OCI-M1 (cell line): ENCODE data around the gene CNTN5.

ENCODE experiments used
- DNase-seq: peaks from one replicate; lab custom pipeline; 2025; lab: John Stamatoyannopoulos, UW

Gene CNTN5

DNA sequence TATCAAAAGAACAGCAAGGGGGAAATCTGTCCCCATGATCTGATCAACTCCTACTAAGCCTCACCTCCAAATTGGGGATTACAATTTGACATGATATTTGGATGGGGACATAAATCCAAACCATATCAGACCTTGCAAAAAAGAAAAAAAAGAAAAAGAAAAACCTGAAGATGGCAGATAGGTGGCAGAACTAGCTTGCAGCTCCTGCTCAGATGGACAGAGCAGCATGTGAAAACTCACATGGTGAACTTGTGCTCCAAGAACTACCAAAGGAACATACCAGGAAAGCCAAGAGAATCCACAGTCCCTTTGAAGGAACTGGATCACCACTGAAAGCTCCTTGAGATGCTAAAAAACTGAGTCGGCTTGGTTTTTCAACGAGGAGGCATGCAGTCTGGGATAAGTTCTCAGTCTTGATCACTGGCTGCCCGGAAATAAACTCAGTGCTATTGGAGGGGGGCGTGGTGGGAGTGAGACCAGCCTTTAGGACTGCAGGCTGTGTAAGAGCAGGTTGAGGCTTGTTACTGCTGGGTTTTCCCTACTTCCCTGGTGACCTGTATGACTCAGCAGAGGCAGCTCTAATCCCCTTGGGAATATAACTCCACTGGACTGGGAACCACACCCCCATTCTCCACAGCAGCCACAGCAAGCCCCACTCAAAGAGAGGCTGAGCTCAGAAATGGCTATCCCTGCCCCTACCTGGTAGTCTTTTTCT, 1308.0 kb downstream of the CNTN5 start:
- DNase-seq: no peak

DNA sequence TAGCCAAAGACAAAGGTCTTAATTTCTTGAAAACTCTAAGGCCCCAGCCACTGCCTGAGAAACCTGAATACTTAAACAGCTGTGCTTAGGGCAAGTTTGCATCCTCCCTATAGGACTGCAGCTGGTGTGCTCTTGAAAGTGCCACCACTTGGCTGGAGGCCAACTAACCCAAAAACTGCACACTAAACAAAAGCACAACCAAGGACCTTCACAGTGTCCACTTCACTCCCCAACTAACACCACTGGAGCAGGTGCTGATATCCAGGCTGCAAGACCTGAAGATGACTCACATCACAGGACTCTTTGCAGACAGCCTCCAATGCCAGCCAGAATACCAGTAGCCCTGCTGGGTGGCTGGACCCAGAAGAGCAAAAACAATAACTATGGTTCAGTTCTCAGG, 1308.6 kb downstream of the CNTN5 start:
- DNase-seq: no peak

DNA sequence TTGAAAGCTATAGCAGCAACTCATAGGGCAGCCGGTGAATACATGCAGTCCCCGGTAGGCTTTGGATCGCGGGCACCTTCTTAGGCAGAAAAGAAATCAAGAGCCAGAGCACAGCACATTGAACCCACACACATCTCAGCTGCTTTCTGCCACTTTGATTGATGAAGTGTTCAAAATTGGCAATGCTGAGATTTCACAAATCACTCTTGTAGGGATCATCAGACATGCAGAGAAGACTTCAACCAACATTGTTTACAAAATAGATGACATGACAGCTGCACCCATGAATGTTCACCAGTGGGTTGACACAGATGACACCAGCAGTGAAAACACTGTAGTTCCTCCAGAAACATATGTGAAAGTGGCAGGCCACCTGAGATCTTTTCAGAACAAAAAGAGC, 1316.1 kb downstream of the CNTN5 start:
- DNase-seq: no peak

DNA sequence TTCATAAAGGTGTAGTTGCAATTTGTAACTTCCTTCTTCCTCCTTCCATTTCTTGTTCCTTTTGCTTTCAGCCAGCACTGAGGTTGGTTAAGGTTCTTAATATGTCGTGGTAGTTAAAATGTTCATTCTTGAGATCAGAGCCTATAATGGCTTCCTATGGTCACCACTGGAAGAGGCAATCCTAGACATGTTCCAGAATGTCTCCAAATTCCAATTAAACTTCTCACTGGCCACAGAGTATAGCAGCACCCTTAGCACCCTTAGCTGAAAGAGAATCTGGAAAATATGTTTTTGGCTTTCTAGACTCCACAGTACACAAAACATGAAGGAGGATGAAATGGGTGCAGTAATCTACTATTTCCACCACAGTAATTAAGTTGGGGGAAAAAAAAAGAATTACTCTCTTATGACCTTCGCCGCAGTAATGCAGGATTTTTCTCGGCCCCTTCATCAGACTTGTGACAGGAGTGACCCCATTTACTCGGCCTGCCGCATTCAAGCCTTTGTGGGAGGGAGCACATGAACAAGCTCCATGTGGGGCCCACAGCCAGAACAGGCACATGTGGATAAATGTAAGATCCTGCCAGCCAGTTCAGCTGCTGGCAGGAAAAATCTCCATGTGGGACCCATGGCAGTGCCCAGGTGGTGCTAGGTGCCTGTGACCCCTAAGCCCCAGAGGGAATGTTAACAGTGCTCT, 1317.5 kb downstream of the CNTN5 start:
- DNase-seq: no peak

DNA sequence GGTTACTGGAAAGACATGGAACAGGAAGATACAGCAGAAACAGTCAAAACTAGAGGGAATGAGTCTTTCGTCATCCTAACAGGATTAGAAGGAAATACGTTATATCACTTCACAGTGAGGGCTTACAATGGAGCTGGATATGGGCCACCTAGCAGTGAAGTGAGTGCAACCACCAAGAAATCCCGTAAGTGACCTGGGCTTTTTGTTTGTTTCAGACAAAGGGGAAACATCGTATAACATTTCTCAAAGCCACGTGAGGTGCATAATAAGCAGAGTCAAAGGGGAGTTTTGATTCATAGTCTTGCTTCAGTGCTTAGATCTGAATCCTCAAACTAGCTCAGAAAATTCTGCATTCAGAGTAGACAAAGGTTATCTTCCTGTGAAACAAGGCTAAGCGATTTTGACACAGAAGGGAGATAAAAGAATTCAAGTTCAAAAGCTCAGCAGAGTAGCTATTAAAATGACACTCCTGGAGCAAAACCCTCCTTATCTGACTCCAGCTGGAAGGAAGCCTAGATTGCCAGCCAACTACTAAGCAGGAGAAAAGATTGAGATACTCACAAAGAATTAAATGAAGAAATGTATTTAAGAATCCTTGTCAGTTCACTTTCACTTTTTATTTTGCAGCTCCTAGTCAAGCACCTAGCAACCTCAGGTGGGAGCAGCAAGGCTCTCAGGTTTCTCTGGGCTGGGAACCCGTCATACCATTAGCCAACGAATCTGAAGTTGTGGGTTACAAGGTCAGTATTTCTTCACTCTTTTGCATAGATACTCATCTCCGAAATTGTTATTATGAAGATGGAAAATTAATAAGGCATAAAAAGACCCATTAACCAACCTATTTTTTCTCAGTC, 1319.9 kb downstream of the CNTN5 start:
- peak; percentile 19 for DNase-seq

DNA sequence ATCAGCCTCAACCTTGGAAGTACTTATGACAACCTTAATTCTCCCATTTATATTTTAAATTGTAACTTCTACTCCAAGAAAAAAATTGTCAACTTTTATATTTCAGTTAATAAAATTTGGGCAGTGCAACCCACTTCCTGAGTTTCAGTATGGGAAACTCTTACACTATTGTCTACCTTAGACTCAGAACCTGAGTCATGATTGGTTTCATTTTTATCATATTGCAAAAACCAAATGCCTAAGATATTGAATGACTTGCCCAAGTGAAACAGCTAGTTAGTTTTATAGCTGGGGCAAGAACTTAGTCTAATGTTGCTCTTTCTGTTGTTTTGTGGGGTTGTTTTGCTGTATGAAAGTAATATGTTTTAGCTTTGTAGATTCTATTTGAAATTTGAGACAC, 1332.3 kb downstream of the CNTN5 start:
- no peak for DNase-seq

DNA sequence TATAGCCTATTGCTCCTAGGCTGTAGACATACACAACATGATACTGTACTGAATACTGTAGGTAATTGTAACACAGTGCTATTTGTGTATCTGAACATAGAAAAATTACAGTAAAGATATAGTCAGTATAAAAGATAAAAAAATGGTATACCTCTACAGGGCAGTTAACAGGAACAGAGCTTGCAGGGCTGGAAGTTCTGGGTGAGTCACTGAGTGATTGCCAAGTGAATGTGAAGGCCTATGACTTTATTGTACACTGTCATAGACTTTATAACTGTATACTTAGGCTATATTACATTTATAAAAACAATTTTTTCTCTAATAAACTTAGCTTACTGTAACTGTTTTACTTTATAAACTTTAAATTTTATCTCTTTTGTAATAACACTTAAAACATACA, 1334.0 kb downstream of the CNTN5 start:
- DNase-seq: no peak

DNA sequence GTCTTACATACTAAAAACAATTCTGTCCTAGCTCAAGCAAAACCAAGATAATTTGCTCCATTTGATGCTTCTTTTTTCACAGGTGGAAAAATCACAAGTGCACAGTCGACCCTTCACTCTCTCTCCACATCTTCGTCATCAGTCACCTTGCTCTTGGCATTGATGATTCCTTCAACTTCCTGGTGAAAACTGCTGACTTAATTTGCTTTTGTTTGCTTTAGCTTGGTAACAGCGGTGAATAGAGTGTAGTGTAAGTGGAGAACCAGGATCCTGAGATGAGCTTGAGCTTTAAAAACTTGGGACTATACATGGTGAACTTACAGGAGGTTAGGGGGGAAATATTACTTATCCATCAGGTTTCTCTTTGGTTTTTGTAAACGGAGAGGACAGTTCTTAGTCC, 1335.3 kb downstream of the CNTN5 start:
- no peak for DNase-seq

DNA sequence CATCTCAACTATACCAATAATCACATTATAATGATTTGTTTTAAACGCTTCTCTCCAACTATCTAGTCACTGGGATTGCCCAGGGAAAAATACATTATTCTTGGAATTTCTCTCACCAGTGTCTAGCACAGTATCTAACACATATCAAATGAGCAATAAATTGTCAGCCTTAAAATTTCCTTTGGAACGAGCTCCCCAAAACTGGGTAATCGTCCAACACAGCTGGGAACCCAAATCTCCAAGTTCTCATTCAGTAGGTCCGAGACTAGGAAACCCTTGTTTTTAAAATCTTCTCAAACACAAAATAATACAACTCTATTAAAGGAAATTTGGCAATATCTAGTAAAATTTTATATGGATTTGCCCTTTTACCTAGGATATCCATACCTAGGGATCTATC, 1338.5 kb downstream of the CNTN5 start:
- no peak for DNase-seq

DNA sequence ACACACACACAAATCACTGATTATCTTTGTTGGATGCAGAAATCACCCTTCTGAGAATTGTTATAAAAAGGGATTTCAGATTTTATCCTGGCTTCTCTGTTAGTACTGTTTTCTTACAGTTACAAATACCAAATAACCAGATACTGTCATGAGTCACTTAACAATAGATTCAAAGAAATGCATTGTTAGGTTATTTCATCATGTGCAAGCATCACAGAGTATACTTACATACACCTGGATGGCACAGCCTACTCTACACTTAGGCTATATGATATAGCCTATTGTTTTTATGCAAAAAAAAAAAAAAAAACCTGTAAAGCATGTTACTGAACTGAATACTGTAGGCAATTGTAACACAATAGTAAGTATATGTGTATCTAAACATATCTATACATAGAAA, 1347.1 kb downstream of the CNTN5 start:
- DNase-seq: no peak

DNA sequence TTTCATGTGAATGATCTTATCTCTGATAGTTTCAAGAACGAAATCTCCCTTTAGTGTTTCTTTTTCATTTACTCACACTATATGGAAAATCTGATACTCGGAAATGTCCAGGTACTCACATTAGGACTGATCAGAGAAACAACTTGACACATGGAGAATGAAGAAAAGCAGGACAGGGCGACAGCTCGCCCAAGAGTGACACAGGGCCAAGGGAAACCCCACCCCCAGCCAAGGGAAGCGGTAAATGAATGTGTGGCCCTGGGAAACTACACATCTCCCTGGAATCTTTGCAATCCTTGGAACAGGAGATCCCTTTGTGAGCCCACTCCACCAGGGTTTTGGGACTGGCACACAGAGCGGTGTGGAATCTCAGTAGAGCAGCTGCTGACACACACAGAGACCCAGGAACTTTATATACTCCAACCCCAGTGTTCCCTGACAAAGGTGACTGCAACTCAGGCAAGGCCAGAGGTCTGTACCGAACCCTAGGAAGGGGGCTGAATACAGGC, 1362.7 kb downstream of the CNTN5 start:
- DNase-seq: no peak

DNA sequence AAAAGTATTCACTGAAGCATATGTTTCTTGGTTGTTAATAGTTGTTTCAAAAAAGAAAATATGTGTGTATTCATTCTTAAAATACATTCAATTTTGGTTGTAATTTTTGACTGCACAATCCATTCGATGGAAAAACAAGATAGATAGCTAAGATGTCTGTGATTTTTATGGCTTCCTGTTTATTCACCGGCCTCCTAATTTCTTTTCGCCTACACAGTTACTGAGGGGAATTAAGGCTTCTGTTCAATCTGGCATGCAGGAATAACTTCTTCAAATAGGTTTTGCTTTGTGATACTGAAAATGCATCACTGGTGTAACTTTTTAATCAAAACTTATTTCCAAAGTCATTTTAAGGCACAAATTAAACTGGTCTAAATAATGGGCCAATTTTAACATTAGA, 1375.5 kb downstream of the CNTN5 start:
- no peak for DNase-seq

DNA sequence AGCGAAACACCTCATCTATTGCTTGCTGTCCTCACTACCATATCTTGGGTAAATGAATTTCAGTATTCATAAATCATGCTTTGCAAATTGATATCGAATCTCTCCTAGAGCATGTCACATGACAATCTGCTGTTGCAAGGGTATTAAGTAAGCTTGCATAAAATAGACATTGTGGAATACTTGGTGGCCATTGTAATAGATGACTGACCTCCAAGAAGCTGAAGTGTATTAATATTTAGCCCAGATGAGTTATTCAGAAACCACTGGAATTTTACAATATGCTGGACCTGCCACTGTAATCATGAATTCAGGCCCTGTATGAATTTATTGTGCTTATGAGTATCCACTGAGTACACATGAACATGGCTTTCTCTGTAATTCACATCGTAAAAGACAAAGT, 1376.7 kb downstream of the CNTN5 start:
- no peak for DNase-seq

DNA sequence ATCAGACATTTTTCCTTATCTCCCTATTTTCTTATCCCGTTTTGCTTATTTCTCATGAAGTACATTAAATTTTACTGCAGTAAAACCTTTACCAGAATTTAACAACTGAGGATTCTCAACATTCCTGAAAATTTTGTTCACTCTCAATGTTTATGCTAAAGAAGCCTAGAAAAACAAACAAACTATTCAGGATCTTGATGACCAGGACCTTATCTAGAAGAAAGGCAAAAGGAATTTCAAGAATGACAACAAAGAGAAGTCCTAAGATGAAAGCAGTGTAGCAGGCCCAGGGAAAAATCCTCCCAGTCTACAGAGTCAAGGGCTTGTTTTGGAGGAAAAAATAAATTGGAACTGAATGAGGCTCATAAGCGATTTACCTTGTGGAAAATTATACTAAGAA, 1383.1 kb downstream of the CNTN5 start:
- no peak for DNase-seq

DNA sequence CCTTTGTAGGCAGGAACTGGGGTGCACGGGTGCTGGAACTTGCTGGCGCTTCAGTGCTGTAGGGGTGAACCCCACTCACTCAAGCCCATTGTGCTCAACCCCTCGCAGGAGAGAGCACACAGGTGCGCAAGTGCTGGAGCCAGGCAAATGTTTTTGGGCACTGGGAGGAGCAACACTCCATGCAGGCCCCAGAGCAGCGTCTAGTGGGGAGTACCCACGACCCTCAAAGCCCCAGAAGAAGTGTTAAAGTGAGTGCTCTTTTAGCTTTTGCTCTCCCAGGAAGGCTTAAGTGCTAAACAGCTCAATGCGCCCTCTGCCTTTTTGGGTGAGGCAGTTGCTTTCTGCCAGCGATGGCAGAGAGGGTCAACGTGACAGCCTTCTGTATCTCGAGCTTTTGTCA, 1384.2 kb downstream of the CNTN5 start:
- DNase-seq: no peak
